Measurements from ENCODE around the gene LRP5. TPM values are rescaled to one million over a fixed set of nuclear protein-coding genes. Genes with fewer than 3 reads are reported as not detected.

LRP5 gene
- total RNA-seq, 2 experiments from 2014 or later: 11.7 to 13.6 TPM

DNA sequence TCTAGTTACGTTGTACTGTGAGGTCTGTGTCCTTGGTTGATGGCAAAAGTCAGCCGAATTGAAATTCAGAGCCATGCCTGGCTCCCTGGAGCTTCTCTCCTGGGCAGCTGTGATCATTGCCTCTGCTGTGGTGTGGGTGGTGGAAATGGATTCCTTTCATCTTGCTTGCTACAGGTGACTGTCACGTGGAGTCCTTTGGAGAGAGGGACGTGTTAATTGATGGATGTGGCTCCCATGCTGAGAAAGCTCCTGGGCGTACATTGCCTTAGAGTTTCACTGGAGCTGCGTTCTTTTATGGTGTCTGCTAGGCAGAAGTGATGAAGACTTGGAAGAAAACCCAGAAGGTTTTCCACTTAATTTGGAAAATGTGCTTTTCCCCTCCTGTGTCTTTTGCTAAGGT is 106.3 kb downstream of the LRP5 start:
- ChIA-PET CTCF (no interaction called here), POLR2A (no interaction called here)
- no peaks in the 10 kb centered on the region for H3K27me3 Mint-ChIP-seq
- DNase-seq (no peak), ATAC-seq (no peak)
- peaks cover 7% of the 10 kb centered on the region for H3K4me1 Mint-ChIP-seq
- intact Hi-C loops (cut with DNase I, micrococcal nuclease): no loop called here
- no peaks in the 10 kb centered on the region for H3K9me3 Mint-ChIP-seq (ENCODE audit: low read depth)
- no peaks in the 10 kb centered on the region for H3K36me3 Mint-ChIP-seq (ENCODE audit: low read depth)
- no peak overlapping the region for H3K27ac Mint-ChIP-seq
- H3K4me3 Mint-ChIP-seq: no peak overlapping the region

DNA sequence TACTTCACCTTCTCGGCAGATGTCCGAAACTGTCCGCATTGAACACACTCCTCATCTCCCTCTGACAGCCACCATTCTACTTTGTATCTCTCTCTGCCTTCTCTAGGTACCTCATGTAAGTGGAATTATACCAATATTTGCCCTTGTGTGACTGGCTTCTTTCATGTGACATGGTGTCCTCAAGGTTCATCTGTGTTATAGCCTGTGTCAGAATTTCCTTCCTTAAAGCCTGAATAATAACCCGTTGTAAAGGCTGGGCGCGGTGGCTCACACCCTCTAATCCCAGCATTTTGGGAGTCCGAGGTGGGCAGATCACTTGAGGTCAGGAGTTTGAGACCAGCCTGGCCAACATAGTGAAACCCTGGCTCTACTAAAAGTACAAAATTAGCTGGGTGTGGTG is 107.8 kb downstream of the LRP5 start:
- intact Hi-C loops (cut with DNase I, micrococcal nuclease): no loop called here
- CTCF ChIA-PET: no interaction called here
- Mint-ChIP-seq H3K9me3 (ENCODE audit: low read depth) (no peaks in the 10 kb centered on the region), H3K4me1 (peaks cover 7% of the 10 kb centered on the region), H3K27ac (no peak overlapping the region), H3K27me3 (no peaks in the 10 kb centered on the region), H3K36me3 (ENCODE audit: low read depth) (no peaks in the 10 kb centered on the region), H3K4me3 (no peak overlapping the region)
- DNase-seq (no peak), ATAC-seq (no peak)
- POLR2A ChIA-PET: no interaction called here

DNA sequence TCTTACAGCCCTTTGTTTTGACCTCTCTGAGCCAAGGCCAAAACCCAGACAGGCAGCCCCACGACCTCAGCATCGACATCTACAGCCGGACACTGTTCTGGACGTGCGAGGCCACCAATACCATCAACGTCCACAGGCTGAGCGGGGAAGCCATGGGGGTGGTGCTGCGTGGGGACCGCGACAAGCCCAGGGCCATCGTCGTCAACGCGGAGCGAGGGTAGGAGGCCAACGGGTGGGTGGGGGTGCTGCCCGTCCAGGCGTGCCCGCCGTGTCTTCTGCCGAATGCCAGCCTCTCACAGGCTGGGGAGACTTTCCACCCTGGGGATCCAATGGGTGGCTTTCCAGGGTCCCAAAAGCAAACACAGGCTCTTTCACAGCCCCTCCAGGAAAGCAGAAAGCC is 111.1 kb downstream of the LRP5 start:
- no peaks in the 10 kb centered on the region for H3K27me3 Mint-ChIP-seq
- no peak for ATAC-seq
- H3K27ac Mint-ChIP-seq: no peak overlapping the region
- POLR2A ChIA-PET: no interaction called here
- peaks cover 5% of the 10 kb centered on the region for H3K36me3 Mint-ChIP-seq (ENCODE audit: low read depth)
- H3K9me3 Mint-ChIP-seq (ENCODE audit: low read depth): peaks cover 2% of the 10 kb centered on the region
- CTCF ChIA-PET: no interaction called here
- no peak for DNase-seq
- no peaks in the 10 kb centered on the region for H3K4me1 Mint-ChIP-seq
- H3K4me3 Mint-ChIP-seq: no peak overlapping the region
- intact Hi-C loops (cut with DNase I, micrococcal nuclease): no loop called here

DNA sequence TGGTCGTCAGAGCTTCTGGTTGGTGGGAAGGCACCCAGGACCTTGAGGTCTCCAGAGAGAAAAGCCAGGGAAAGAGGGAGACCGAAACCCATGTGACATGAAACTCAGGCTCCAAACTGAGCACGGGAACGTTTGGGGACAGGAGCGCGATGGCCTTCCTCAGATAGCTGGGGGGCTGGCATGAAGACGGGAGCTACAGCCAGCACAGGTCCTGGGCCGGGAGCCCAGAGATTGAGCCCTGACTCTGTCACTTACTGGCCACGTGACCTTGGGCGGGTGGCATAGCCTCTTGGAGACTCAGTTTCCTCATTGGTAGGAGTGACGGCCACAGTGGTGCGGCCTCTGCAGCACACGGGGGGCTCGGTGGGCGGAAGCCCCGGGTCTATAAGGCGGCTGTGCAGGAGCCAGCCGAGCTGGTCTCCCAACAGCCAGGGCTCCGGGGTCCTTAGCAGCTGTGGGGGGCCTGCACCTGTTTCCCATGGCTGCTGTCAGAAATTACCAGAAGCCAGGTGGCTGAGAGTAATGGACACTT is 111.8 kb downstream of the LRP5 start:
- ChIA-PET CTCF (no interaction called here), POLR2A (no interaction called here)
- Mint-ChIP-seq H3K27ac (no peak overlapping the region), H3K27me3 (no peaks in the 10 kb centered on the region), H3K4me1 (no peaks in the 10 kb centered on the region), H3K9me3 (ENCODE audit: low read depth) (peaks cover 5% of the 10 kb centered on the region), H3K4me3 (no peak overlapping the region), H3K36me3 (ENCODE audit: low read depth) (peaks cover 9% of the 10 kb centered on the region)
- intact Hi-C loops (cut with DNase I, micrococcal nuclease): no loop called here
- DNase-seq (no peak), ATAC-seq (no peak)

DNA sequence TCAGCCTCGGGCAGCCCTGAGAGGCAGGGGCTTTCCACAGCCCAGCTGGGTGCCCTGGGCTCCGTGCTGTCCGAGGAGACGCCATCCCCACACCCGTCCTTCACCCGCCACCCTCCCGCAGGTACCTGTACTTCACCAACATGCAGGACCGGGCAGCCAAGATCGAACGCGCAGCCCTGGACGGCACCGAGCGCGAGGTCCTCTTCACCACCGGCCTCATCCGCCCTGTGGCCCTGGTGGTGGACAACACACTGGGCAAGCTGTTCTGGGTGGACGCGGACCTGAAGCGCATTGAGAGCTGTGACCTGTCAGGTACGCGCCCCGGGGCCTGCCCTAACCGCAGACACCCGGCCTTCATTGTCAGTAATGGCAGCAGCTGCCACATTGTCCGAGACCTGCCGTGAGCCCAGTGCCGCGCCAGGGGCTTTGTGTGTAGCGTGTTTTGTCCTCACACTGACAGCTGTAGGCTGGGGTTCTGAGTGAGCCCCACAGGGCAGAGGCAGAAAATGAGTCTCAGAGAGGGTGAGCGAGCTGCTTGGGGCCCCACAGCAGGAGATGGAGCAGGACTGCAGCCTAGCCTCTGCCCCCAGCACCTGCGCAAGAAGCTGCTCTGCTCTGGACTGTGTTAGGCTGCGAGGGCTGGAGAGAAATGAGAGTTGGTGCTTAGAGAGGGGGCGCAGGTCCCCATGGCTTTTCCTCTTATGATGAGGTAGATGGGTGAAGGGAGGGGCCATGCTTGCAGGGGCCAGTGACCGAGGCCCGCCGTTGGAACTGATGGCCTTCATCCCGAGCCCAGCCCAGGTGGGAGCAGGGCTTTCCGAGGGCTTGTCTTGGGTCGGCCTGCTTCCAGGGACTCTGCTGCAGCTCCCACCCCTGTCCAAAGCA is 112.8 kb downstream of the LRP5 start:
- no peak for DNase-seq
- Mint-ChIP-seq H3K27me3 (no peaks in the 10 kb centered on the region), H3K4me1 (no peaks in the 10 kb centered on the region), H3K4me3 (no peak overlapping the region), H3K27ac (no peak overlapping the region), H3K9me3 (ENCODE audit: low read depth) (peaks cover 12% of the 10 kb centered on the region), H3K36me3 (ENCODE audit: low read depth) (peaks cover 16% of the 10 kb centered on the region)
- ATAC-seq: no peak
- intact Hi-C loops (cut with DNase I, micrococcal nuclease): no loop called here
- ChIA-PET POLR2A (no interaction called here), CTCF (no interaction called here)

DNA sequence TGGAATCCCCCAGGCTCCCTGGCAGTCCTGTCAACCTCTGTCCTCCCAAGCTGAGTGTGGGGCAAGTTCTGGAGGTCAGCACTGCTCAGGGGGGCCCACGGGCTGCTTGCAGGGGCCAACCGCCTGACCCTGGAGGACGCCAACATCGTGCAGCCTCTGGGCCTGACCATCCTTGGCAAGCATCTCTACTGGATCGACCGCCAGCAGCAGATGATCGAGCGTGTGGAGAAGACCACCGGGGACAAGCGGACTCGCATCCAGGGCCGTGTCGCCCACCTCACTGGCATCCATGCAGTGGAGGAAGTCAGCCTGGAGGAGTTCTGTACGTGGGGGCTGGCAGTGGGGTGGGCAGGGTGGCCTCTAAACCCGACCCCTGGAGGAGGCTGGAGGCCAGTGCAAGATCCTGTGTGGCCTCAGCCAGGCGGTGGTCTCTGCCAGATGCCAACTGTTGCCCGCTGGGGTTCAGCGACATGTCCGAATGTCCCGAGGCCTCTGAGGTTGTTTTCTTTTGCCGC is 113.5 kb downstream of the LRP5 start:
- H3K36me3 Mint-ChIP-seq (ENCODE audit: low read depth): peaks cover 22% of the 10 kb centered on the region
- ATAC-seq (no peak), DNase-seq (no peak)
- H3K9me3 Mint-ChIP-seq (ENCODE audit: low read depth): peaks cover 12% of the 10 kb centered on the region
- intact Hi-C loops (cut with DNase I, micrococcal nuclease): no loop called here
- CTCF ChIA-PET: no interaction called here
- POLR2A ChIA-PET: no interaction called here
- no peak overlapping the region for H3K4me3 Mint-ChIP-seq
- H3K4me1 Mint-ChIP-seq: no peaks in the 10 kb centered on the region
- no peaks in the 10 kb centered on the region for H3K27me3 Mint-ChIP-seq
- H3K27ac Mint-ChIP-seq: no peak overlapping the region

DNA sequence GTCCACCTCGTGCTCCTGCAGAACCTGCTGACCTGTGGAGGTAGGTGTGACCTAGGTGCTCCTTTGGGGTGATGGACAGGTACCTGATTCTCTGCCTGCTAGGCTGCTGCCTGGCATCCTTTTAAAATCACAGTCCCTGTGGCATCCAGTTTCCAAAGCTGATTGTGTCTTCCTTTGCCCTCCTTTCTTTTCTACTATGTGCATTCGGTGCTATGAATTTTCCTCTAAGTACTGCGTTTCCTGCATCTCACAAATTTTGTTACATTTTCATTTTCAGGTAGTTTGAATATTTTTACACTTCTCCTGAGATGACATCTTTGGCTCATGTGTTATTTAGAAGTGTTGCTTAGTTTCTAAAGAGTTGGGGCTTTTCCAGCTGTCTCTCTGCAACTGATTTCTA is 117.3 kb downstream of the LRP5 start:
- DNase-seq (no peak), ATAC-seq (no peak)
- Mint-ChIP-seq H3K36me3 (ENCODE audit: low read depth) (peaks cover 23% of the 10 kb centered on the region), H3K27me3 (no peaks in the 10 kb centered on the region), H3K9me3 (ENCODE audit: low read depth) (peaks cover 12% of the 10 kb centered on the region), H3K27ac (no peak overlapping the region), H3K4me1 (no peaks in the 10 kb centered on the region), H3K4me3 (no peak overlapping the region)
- POLR2A ChIA-PET: no interaction called here
- intact Hi-C loops (cut with DNase I, micrococcal nuclease): no loop called here
- CTCF ChIA-PET: no interaction called here

DNA sequence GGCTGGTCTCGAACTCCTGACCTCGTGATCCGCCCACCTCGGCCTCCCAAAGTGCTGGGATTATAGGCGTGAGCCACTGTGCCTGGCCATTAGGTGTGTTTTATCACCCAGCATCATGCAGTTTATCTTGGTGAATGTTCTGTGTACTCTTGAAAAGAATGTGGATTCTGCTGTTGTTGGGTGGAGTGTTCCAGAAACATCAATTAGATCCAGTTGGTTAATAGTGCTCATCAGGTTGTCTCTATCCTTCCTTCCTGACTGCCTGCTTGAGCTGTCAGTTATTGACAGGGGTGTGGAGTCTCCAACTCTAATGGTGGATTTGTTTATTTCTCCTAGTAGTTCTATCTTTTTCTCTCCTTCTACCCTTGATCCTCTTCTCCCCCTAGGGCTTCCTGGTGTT is 118.0 kb downstream of the LRP5 start:
- peaks cover 23% of the 10 kb centered on the region for H3K36me3 Mint-ChIP-seq (ENCODE audit: low read depth)
- no peak for DNase-seq
- no peak for ATAC-seq
- POLR2A ChIA-PET: no interaction called here
- H3K27me3 Mint-ChIP-seq: no peaks in the 10 kb centered on the region
- intact Hi-C loops (cut with DNase I, micrococcal nuclease): no loop called here
- no peaks in the 10 kb centered on the region for H3K4me1 Mint-ChIP-seq
- peaks cover 12% of the 10 kb centered on the region for H3K9me3 Mint-ChIP-seq (ENCODE audit: low read depth)
- no peak overlapping the region for H3K27ac Mint-ChIP-seq
- no peak overlapping the region for H3K4me3 Mint-ChIP-seq
- CTCF ChIA-PET: no interaction called here

DNA sequence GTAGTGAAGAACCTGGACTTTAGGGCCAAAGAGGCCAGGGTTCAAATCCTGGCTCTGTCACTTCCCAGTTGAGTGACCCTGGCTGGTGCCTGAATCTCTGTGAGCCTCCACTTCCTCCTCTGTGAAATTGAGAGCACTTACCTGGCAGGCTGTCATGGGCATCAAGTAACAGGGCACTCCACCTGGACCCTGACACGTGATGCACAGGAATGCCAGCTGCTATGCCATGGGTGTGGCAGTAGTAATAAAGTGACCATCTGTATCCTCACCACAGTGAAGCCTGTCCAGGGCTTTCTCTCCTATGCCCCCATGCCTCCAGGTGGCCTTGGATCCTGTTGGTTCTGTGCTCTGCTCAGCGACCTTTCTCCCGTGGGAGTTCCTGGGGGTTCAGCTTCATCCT is 118.4 kb downstream of the LRP5 start:
- Mint-ChIP-seq H3K4me3 (no peak overlapping the region), H3K27ac (no peak overlapping the region), H3K4me1 (no peaks in the 10 kb centered on the region), H3K27me3 (no peaks in the 10 kb centered on the region), H3K9me3 (ENCODE audit: low read depth) (peaks cover 12% of the 10 kb centered on the region), H3K36me3 (ENCODE audit: low read depth) (peaks cover 23% of the 10 kb centered on the region)
- ChIA-PET POLR2A (no interaction called here), CTCF (no interaction called here)
- ATAC-seq (no peak), DNase-seq (no peak)
- intact Hi-C loops (cut with DNase I, micrococcal nuclease): no loop called here

DNA sequence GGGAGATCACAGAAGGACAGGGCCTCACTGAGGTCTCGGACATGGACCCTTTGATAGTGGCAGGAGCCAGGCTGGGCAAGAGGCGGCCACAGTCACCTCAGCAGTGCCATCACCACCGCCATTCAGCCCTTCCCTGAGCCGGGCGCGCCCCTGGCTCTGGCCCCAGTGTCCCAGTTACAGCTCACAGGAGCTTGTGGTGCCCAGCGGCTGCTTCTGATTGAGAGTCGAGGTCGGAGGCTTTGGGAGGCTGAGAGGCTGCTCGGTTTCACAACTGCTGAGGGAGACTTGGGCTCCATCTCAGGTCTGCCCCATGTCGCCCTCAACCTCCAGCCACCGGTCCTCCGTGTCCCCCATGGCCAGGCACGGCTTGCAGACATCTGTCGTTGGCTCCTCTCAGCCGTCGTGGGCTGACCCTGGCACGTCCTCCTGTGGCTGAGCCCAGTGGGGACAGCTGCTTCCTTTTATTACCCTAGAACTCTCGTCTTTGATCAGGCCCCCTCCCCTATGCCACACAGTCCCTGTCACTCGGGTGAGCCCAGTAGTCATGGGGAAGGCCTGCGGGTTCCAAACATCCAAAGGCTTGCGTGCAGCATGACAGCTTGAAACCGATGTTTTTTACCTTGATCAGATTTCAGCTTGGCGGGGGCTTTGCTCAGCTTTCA is 119.7 kb downstream of the LRP5 start:
- no peak overlapping the region for H3K27ac Mint-ChIP-seq
- intact Hi-C loops (cut with DNase I, micrococcal nuclease): no loop called here
- DNase-seq: no peak
- H3K9me3 Mint-ChIP-seq (ENCODE audit: low read depth): peaks cover 12% of the 10 kb centered on the region
- H3K27me3 Mint-ChIP-seq: no peaks in the 10 kb centered on the region
- H3K36me3 Mint-ChIP-seq (ENCODE audit: low read depth): peaks cover 22% of the 10 kb centered on the region
- ChIA-PET CTCF (no interaction called here), POLR2A (no interaction called here)
- H3K4me3 Mint-ChIP-seq: no peak overlapping the region
- no peak for ATAC-seq
- no peaks in the 10 kb centered on the region for H3K4me1 Mint-ChIP-seq

DNA sequence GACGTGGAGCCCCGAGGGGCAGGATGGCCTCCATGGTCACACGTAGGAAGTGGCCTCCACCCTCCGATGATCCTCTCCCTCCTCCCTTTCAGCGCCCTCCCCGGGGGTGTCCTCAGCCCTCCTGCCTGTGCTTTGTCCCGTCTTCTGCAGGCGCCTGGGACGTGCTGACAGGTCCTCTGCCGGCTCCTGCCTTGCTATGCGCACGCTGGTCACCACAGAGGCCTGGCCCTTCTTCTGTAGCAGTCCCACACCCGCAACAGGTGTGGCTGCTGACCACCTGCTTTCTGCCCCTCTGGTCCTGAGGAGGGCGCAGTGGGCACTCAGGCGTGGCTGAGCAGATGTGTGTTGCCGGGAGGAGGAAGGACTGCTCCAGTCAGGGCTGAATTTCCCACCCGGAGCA is 120.5 kb downstream of the LRP5 start:
- no peak for ATAC-seq
- ChIA-PET POLR2A (no interaction called here), CTCF (no interaction called here)
- no peaks in the 10 kb centered on the region for H3K27me3 Mint-ChIP-seq
- peaks cover 12% of the 10 kb centered on the region for H3K9me3 Mint-ChIP-seq (ENCODE audit: low read depth)
- no peaks in the 10 kb centered on the region for H3K4me1 Mint-ChIP-seq
- DNase-seq: no peak
- H3K4me3 Mint-ChIP-seq: no peak overlapping the region
- peaks cover 22% of the 10 kb centered on the region for H3K36me3 Mint-ChIP-seq (ENCODE audit: low read depth)
- intact Hi-C loops (cut with DNase I, micrococcal nuclease): no loop called here
- no peak overlapping the region for H3K27ac Mint-ChIP-seq

DNA sequence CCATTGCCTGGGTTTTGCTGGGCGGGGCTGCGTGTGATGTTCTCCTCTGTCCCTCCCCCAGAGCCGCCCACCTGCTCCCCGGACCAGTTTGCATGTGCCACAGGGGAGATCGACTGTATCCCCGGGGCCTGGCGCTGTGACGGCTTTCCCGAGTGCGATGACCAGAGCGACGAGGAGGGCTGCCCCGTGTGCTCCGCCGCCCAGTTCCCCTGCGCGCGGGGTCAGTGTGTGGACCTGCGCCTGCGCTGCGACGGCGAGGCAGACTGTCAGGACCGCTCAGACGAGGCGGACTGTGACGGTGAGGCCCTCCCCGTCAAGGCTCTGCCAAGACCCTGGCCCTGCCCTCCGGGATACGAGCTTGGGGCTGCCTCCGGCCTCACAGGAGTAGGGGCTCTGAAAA is 121.2 kb downstream of the LRP5 start:
- Mint-ChIP-seq H3K27ac (no peak overlapping the region), H3K9me3 (ENCODE audit: low read depth) (peaks cover 10% of the 10 kb centered on the region), H3K4me1 (no peaks in the 10 kb centered on the region), H3K27me3 (no peaks in the 10 kb centered on the region), H3K4me3 (no peak overlapping the region), H3K36me3 (ENCODE audit: low read depth) (peaks cover 17% of the 10 kb centered on the region)
- intact Hi-C loops (cut with DNase I, micrococcal nuclease): no loop called here
- no peak for DNase-seq
- ChIA-PET POLR2A (no interaction called here), CTCF (no interaction called here)
- ATAC-seq: no peak
